Bone marrow (tissue), 2 donors: ENCODE results near the gene CSRP1.

Experiments used
- DNase-seq, 2 donors: peaks; one replicate each; lab custom pipeline; 2025; lab: John Stamatoyannopoulos, UW

The CSRP1 gene

GRCh38 chr1:201513498-201514243 lies 6.7 kb upstream of the CSRP1 start:
- DNase-seq, result no peak

- peak in 1 of 2 donors; percentile 12 for DNase-seq
Observed at GRCh38 chr1:201511941-201512539, 5.1 kb upstream of the CSRP1 start.

- DNase-seq, result no peak
Observed at GRCh38 chr1:201511396-201511940, 4.5 kb upstream of the CSRP1 start.

GRCh38 chr1:201510734-201511133 lies 3.8 kb upstream of the CSRP1 start:
- DNase-seq, result no peak

GRCh38 chr1:201509601-201510374 lies 2.9 kb upstream of the CSRP1 start:
- no peak for DNase-seq

GRCh38 chr1:201508809-201509208 lies 1.9 kb upstream of the CSRP1 start:
- DNase-seq, result no peak

GRCh38 chr1:201507360-201507675 lies 395 bp upstream of the CSRP1 start:
- no peak for DNase-seq

- DNase-seq, result no peak
Observed at GRCh38 chr1:201506092-201506491, 831 bp downstream of the CSRP1 start.

- DNase-seq, result no peak
Observed at GRCh38 chr1:201505503-201505890, 1.4 kb downstream of the CSRP1 start.

GRCh38 chr1:201504799-201505502 lies 2.0 kb downstream of the CSRP1 start:
- DNase-seq, result no peak

GRCh38 chr1:201504179-201504631 lies 2.7 kb downstream of the CSRP1 start:
- no peak for DNase-seq

- no peak for DNase-seq
Observed at GRCh38 chr1:201503397-201504176, 3.3 kb downstream of the CSRP1 start.

- DNase-seq, result no peak
Observed at GRCh38 chr1:201502511-201502857, 4.4 kb downstream of the CSRP1 start.

- no peak for DNase-seq
Observed at GRCh38 chr1:201501812-201502510, 5.0 kb downstream of the CSRP1 start.

- DNase-seq, result no peak
Observed at GRCh38 chr1:201501144-201501543, 5.8 kb downstream of the CSRP1 start.

- no peak for DNase-seq
Observed at GRCh38 chr1:201500670-201501120, 6.2 kb downstream of the CSRP1 start.

GRCh38 chr1:201499795-201500669 lies 6.9 kb downstream of the CSRP1 start:
- no peak for DNase-seq

- DNase-seq, result no peak
Observed at GRCh38 chr1:201499191-201499590, 7.7 kb downstream of the CSRP1 start.

- no peak for DNase-seq
Observed at GRCh38 chr1:201498621-201499020, 8.3 kb downstream of the CSRP1 start.
